ENCODE measurements around the gene DIP2C.
"Not testable (repeated sequence)": the region's sequence is repeated elsewhere in the genome, so short reads cannot be mapped to it uniquely, and the experiment has no call there.

DIP2C gene

GRCh38 chr10:310976-311639 is 378.4 kb downstream of the DIP2C start:
- DNase-seq = no peak

- no peak for DNase-seq
Observed at GRCh38 chr10:310371-310770, 379.1 kb downstream of the DIP2C start.

DNA sequence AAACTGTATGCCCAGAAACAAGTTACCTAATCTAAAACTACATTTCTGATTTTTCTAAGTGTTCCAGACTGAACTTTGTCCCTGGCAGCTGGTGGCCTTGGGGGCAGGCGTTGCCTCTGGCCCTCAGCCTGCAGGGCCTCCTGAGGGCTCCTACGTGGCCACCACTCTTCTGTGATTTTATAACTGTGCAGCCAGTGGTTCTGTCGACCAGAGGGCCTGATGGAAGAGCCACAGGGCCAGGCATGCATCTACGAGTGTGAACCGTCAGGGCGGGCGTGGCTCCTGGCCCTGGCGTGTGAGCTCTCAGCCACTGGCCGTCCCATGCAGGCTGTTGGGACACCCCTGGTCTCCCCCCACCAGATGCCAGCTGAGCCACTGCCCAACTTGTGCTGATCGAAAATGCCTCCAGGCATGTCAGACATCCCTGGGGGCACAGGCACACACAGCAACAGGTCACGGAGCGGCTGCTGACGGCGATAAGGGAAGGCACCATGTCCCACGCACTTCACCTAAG is 380.8 kb downstream of the DIP2C start:
- no peak for DNase-seq

- no peak for DNase-seq
Observed at GRCh38 chr10:308101-308500, 381.4 kb downstream of the DIP2C start.

- no peak for DNase-seq
Observed at GRCh38 chr10:307659-308058, 381.8 kb downstream of the DIP2C start.

DNA sequence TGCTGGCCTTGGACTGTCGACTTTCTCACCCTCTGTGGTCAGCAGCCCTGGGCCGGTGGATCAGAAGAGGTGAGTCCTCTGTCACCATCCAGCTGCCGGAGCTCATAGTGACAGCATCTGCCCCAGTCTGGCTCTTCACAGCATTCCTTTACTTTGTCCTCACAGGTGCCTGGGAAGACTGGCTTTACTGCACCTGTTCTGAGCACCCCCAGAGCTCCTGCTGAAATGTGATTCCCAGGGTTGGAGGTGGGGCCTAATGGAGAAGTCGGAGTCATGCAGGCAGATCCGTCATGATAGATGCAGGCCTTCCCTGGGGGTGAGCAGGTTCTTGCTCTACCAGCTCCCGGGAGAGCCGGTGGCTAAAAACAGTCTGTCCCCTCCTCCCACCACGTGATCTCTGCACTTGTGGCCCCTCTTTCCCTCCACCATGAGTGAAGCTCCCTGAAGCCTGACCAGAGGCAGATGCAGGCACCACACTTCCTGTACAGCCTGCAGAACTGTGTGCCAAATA is 382.7 kb downstream of the DIP2C start:
- no peak for DNase-seq

- no peak for DNase-seq
Observed at GRCh38 chr10:306007-306674, 383.3 kb downstream of the DIP2C start.

GRCh38 chr10:305034-305433 is 384.4 kb downstream of the DIP2C start:
- no peak for DNase-seq

- DNase-seq = no peak
Observed at GRCh38 chr10:301536-301935, 387.9 kb downstream of the DIP2C start.

DNA sequence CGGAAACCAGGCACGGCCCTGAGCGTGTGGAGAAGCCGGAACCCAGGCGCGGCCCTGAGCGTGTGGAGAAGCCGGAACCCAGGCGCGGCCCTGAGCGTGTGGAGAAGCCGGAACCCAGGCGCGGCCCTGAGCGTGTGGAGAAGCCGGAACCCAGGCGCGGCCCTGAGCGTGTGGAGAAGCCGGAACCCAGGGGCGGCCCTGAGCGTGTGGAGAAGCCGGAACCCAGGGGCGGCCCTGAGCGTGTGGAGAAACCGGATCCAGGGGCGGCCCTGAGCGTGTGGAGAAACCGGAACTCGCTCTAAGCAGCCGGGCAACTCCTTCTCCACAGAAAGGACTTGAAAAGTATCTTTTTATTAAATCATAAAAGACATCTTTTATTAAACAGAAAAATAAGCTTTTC is 388.9 kb downstream of the DIP2C start:
- DNase-seq = not testable (repeated sequence)

GRCh38 chr10:299969-300368 is 389.5 kb downstream of the DIP2C start:
- DNase-seq = no peak

DNA sequence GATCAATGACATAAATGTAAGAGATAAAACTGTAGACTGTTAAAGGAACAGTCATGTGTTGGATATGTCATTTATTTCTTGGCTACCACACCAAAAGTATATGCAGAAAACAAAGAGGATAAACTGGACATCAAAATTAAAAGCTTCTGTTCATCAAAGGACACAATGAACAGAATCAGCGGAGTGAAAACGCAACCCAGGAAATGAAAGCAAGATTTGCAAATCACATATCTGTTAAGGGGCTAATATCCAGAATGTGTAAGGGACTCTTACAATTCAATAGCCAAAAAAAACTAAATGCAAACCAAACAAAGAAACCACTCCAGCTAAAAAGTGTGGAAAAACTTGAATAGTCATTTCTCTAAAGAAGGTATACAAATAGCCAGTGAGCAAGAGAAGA is 390.0 kb downstream of the DIP2C start:
- no peak for DNase-seq

- DNase-seq = no peak
Observed at GRCh38 chr10:298033-298432, 391.4 kb downstream of the DIP2C start.

DNA sequence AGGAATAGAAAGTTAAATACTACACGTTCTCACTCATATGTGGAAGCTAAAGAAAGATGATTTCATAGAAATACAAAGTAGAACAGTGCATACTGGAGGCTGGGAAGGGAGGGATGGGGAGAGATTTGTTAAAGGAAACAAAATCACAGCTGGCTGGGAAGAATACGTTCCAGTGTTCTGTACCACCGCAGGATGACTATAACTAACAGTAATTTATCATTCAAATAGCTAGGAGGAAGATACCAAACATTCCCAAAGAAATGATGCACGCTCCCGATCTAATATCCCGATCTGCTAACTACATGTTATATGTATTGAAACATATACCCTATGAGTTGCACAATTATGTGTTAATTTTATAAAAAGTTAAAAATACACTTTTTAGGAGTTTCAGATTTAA is 391.9 kb downstream of the DIP2C start:
- no peak for DNase-seq

DNA sequence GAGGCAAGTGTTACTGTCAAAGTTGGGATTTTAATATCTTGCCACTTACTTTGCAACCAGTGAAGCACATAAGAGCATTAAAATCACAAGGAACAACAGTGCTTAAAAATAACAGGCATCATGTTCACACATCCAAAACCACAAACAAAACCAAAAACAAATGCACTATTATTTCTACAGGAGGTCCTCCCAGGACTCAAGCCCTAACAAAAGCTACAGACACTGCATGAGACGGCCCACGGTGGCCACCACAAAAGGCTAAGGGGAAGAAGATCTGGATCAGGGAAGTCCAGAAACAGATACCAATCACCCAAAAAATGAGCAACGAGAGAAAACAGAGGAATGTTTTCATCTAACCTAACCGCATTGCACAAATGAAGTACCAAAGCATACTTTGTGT is 395.8 kb downstream of the DIP2C start:
- no peak for DNase-seq

DNA sequence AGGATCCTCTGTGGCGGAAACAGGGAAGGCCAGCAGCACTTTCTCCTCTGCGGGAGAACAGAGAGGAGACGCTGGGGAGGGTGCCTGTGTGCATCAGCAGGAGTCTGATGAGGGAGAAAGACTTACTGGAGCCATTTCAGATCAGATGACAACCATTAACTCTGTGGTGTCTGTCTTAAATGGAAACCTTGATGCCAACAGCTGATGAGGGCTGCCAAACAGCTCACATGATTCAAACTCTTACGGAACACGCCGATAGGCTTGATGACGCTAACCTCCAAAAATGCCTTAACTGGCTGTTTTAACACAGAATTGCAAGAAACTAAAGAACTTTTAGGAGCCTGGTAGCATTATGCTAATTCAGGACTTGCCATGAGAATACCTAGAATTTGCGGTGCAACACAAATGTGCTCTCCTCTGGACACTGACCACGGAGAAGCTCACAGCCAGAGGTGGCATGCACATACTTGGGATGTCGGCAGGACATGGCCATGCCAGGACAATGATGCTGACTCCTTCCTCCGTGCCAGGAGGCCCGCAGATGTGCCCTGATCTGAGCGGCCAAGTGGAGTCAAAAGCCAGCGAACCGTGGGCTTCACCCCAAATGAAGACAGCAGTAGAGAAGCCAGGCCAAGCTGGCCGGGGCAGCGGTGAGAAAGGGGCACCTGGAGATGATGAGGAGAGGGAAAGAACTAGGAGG is 399.3 kb downstream of the DIP2C start:
- no peak for DNase-seq

- DNase-seq = no peak
Observed at GRCh38 chr10:289581-289980, 399.9 kb downstream of the DIP2C start.

DNA sequence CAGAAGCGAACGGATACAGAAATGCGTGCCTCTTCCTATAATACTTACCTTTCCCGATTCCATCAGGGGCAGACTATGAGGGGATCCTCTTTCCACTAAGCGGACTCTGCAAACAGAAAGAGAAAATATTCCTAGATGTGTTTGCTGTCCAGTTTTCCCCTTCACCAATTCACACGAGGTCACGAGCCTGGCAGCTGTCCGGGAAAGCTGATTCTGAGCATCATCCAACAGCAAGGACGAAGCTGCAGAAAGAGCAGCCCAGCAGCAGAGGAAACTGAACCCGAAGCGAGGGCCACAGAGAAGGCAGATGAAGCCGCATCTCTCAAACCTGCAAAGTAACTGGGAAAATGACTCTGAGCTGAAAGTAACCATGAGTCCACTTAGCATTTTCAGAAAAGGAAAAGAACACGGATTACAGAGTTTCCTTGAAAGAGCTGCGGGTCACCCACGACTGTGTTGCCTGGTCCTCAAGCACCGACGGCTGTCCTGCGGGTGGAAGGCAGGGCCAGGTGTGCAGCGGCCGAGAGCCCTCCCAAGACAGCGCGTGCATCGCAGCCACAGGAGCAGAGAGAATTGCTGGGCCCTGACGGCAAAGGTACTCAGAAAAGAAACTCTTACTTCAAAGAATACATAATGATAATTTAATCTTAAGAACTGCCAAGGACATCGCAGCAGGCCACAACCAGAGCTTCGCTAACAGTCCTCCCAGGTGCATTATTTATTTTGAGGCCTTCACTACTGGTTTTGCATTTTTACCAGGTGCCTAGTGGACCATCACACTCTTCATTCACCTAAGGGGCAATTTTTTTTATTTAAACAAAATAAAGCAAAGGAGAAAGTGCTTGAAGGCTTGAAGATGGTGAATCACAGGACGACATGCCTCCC is 400.9 kb downstream of the DIP2C start:
- no peak for DNase-seq

- no peak for DNase-seq
Observed at GRCh38 chr10:287814-288213, 401.7 kb downstream of the DIP2C start.

- DNase-seq = no peak
Observed at GRCh38 chr10:287026-287709, 402.3 kb downstream of the DIP2C start.

DNA sequence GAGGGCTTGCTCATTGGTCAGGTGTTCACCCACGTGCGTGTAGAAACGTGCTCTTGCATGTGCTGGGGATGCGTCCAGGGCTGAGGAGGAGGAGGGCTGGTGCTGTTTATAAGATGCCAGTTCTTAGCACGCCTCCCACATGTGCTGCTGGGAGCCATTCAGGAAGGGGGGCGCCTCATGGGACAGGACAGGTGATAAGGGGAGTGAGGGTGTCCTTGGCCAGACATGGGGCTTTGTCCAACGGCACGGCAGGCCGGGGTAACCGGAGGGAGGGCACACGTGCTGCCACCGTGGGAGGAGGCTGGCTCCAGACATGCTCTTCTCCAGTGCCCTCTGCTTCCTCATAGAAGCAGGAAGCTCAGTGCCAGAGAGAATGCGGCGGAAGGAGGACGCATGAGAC is 404.3 kb downstream of the DIP2C start:
- no peak for DNase-seq

DNA sequence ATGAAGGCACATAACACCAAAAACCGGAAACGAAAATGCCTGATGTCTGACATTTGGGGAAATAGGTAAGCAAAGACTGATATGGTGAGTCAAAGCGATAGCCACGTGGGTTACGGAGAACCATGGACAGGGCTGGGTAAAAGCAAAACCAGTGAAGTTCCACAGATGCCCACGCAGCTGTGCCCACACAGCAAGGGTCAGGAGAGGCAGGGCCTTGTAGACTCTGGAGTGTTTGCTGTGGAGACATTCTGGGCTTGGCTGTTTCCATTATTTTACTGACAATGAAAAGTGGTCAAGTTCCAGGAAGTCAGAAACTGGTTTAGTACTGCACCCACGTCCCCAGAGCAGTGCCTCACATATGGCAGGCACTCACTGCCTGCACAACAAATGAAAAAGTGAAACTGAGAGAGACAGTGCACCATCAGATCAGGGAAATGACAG is 405.5 kb downstream of the DIP2C start:
- no peak for DNase-seq

All from NCI-H82 (cell line).